CD4-positive, alpha-beta memory T cell (primary cell): ENCODE measurements around the gene SND1. TPM values are rescaled to one million over a fixed set of nuclear protein-coding genes. Genes with fewer than 3 reads are reported as not detected.

Source experiments
- CTCF ChIA-PET: fragments of 350-600 bp; sonication (Branson Sonifier 250); formaldehyde crosslinking; loops from one replicate; lab custom pipeline; 2021; ENCODE audit warnings: inconsistent platforms; ENCODE audit not compliant: partially characterized antibody; lab: Charles Lee
- POLR2A ChIA-PET: fragments of 350-600 bp; sonication (Branson Sonifier 250); formaldehyde crosslinking; loops from one replicate; lab custom pipeline; 2021; ENCODE audit not compliant: partially characterized antibody; lab: Charles Lee
- DNase-seq, 5 donors: peaks; one replicate each; pipeline versions ENCODE4 v3.0.0 to v3.0.0-alpha.2; 2020 to 2022; ENCODE audit warnings: mixed read lengths in 1 of 5
- H3K27ac ChIP-seq: one replicate; pipeline ENCODE4 v1.7.0; 2013; ENCODE audit warnings: low read depth, low read length
- H3K27me3 ChIP-seq: 2 replicates; pipeline ENCODE4 v1.7.0; 2013; ENCODE audit warnings: mild to moderate bottlenecking, low read length, moderate library complexity; ENCODE audit not compliant: insufficient read depth
- H3K36me3 ChIP-seq: 2 replicates; pipeline ENCODE4 v1.7.0; 2013; ENCODE audit warnings: mild to moderate bottlenecking, low read length, moderate library complexity; ENCODE audit not compliant: insufficient read depth
- H3K4me1 ChIP-seq: 2 replicates; pipeline ENCODE4 v1.7.0; 2013; ENCODE audit warnings: mild to moderate bottlenecking, low read length, moderate library complexity; ENCODE audit not compliant: insufficient read depth
- H3K4me3 ChIP-seq, 2 donors: one replicate each; pipeline ENCODE4 v1.7.0; 2013; ENCODE audit warnings: low read length in 2 of 2, mild to moderate bottlenecking in 1 of 2
- H3K9me3 ChIP-seq, 2 donors: one replicate each; pipeline ENCODE4 v1.7.0; 2013; ENCODE audit warnings: low read length in 2 of 2, control low read depth in 1 of 2; ENCODE audit not compliant: control insufficient read depth in 1 of 2
- H3K27ac Mint-ChIP-seq, 7 donors: one replicate each; pipeline ENCODE4 v1.8.0; 2020 to 2021; ENCODE audit warnings: mixed read lengths in 7 of 7, mild to moderate bottlenecking in 6 of 7, inconsistent platforms in 3 of 7, moderate library complexity in 3 of 7
- H3K27me3 Mint-ChIP-seq, 2 donors: one replicate each; pipeline ENCODE4 v1.8.0; 2020 to 2021; ENCODE audit warnings: mixed read lengths in 2 of 2
- H3K36me3 Mint-ChIP-seq, 2 donors: one replicate each; pipeline ENCODE4 v1.8.0; 2020 to 2021; ENCODE audit warnings: mixed read lengths in 2 of 2, inconsistent platforms in 1 of 2, mild to moderate bottlenecking in 1 of 2
- H3K4me1 Mint-ChIP-seq, 4 donors: one replicate each; pipeline ENCODE4 v1.8.0; 2020 to 2021; ENCODE audit warnings: mixed read lengths in 4 of 4, mild to moderate bottlenecking in 1 of 4
- H3K4me3 Mint-ChIP-seq, 8 donors: one replicate each; pipeline ENCODE4 v1.8.0; 2020 to 2021; ENCODE audit warnings: mixed read lengths in 8 of 8, mild to moderate bottlenecking in 7 of 8, moderate library complexity in 6 of 8, inconsistent platforms in 3 of 8
- H3K9me3 Mint-ChIP-seq, 8 donors: one replicate each; pipeline ENCODE4 v1.8.0; 2020 to 2021; ENCODE audit warnings: mixed read lengths in 8 of 8, mild to moderate bottlenecking in 5 of 8, inconsistent platforms in 3 of 8, moderate library complexity in 1 of 8
- intact Hi-C: fragments of 100-400 bp; cut with micrococcal nuclease; formaldehyde crosslinking; loops from one replicate; pipeline ENCODE4 v1.15.1; 2023
- polyA plus RNA-seq, 2 donors: library from polyadenylated mRNA; unstranded; fragments of 300-500 nt; fragmentation: Illumina TruSeq; gene quantifications; one replicate each; pipeline ENCODE4 v1.2.3, GENCODE V29; 2021
- total RNA-seq, 2 experiments: library from RNA; stranded (reverse); gene quantifications; one replicate each; pipeline ENCODE4 v1.2.3, GENCODE V29; 2021

Gene SND1
- total and polyA plus RNA-seq, 4 experiments from 2014 or later, result 119 to 223 (median 171) TPM

DNA sequence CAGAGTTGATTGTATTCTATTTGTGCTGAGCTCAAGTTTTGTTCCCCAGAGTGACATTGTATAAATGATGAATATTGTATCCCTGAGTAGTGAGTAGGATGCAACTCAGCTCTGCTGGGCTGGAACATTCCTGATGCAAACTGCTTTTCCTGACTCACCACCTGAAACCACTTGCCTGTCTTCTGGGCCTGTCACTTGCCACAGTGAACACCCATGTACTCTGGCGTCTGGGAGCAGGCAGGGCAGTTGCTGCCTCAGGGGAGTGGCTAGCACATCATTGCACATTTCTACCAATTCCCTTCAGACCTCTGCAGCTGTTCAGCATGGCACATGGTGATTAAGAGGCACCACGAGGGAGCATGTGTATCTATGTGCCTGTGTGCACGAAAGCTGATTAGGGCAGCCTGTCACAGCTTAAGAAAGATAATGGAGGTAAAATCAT, 157.3 kb downstream of the SND1 start:
- peaks cover 31 to 40% of the 10 kb centered on the region in 2 donors for H3K36me3 Mint-ChIP-seq
- no peak overlapping the region for H3K27ac Mint-ChIP-seq
- ChIA-PET CTCF (interaction anchor here (2.6 kb wide), 1 partner anchor 18 kb away, joined by 9 read pairs; no protein-coding TSS in a partner anchor), POLR2A (no interaction called here)
- Histone ChIP-seq H3K4me3 (no peak overlapping the region), H3K9me3 (no peaks in the 10 kb centered on the region), H3K36me3 (peaks cover 8% of the 10 kb centered on the region), H3K27ac (no peak overlapping the region), H3K27me3 (no peaks in the 10 kb centered on the region), H3K4me1 (no peaks in the 10 kb centered on the region)
- H3K4me3 Mint-ChIP-seq, result no peak overlapping the region
- intact Hi-C loops, result no loop called here
- DNase-seq, result no peak
- peaks cover 14 to 50% (median 35%) of the 10 kb centered on the region in 4 donors for H3K4me1 Mint-ChIP-seq
- H3K27me3 Mint-ChIP-seq, result no peaks in the 10 kb centered on the region
- H3K9me3 Mint-ChIP-seq, result no peaks in the 10 kb centered on the region

DNA sequence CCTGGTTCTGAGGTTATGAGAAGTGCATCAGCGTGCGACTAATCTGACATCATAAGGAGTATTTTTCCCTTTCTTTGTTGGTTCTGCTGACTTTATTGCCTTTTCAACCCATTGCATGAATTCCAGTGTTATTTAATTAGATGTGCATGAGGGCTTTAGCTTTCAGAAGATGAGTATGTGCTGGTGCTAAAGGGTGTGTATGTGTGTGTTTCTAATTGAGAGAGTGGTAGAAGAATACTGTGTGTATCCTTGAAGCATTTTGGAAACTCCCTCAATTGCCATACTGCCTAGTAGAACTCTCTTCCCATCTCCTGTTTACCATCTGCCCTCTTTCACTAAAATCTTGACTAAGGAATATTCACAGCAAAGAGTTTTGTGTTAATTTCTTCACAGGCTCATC, 158.1 kb downstream of the SND1 start:
- no peak for DNase-seq
- Histone ChIP-seq H3K27ac (no peak overlapping the region), H3K9me3 (no peaks in the 10 kb centered on the region), H3K27me3 (no peaks in the 10 kb centered on the region), H3K4me3 (no peak overlapping the region), H3K36me3 (peaks cover 8% of the 10 kb centered on the region), H3K4me1 (no peaks in the 10 kb centered on the region)
- Mint-ChIP-seq H3K4me3 (no peak overlapping the region), H3K27me3 (no peaks in the 10 kb centered on the region), H3K4me1 (peaks cover 15 to 58% (median 38%) of the 10 kb centered on the region in 4 donors), H3K9me3 (no peaks in the 10 kb centered on the region), H3K27ac (no peak overlapping the region), H3K36me3 (peaks cover 31 to 44% of the 10 kb centered on the region in 2 donors)
- intact Hi-C loops, result no loop called here
- ChIA-PET POLR2A (no interaction called here), CTCF (no interaction called here)

DNA sequence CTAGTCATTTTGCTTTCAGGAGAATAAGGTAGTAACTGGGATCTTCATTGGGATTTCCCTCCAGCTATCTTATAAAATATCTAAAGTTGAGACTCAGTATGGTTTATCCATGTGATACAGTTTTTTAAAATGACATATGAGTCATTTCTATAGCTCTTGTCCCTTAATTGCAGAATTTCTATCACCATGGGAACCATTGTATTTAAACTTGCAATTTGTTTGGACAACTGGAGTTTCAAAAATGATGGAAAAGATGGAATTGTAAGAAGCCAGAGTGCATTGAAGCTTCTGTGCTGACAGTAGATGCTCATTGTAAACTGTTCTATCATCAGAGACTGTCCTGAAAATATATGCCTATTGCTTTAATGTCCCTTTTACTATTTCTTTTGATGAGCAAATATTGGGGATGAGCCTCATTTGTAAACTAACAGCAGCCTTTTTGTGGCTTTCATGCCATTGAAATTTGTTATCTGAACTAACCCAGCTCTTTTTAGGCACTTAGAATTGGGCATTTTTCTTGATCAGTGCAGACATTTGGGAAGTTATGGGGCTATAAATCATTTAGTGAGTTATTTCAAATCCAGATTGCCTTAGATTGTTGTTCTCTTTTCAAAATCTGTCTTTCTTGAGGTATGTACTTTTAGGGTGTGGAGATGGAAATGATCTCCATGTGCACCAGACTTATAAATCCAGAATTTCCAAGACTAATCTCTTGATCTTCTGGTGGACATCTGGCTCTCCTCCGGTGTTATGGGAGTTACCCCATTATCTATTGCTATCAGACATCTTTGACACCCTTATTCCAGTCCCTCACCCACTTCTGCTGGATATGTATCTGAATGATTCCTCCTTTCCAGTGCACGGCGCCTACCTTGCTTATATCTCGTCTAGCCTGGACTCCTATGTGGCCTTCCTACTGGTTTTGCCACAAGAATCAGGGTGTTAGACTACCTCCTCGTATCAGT, 159.0 kb downstream of the SND1 start:
- ChIA-PET CTCF (no interaction called here), POLR2A (no interaction called here)
- Mint-ChIP-seq H3K36me3 (peaks cover 25 to 46% of the 10 kb centered on the region in 2 donors), H3K27me3 (no peaks in the 10 kb centered on the region), H3K4me1 (peaks cover 16 to 61% (median 34%) of the 10 kb centered on the region in 4 donors), H3K4me3 (no peak overlapping the region), H3K27ac (no peak overlapping the region), H3K9me3 (no peaks in the 10 kb centered on the region)
- no peaks in the 10 kb centered on the region for H3K9me3 ChIP-seq
- H3K36me3 ChIP-seq, result peaks cover 8% of the 10 kb centered on the region
- intact Hi-C loops, result no loop called here
- no peak overlapping the region for H3K4me3 ChIP-seq
- H3K4me1 ChIP-seq, result no peaks in the 10 kb centered on the region
- H3K27me3 ChIP-seq, result no peaks in the 10 kb centered on the region
- no peak for DNase-seq
- H3K27ac ChIP-seq, result no peak overlapping the region

- intact Hi-C loops, result no loop called here
- Mint-ChIP-seq H3K36me3 (peaks cover 16 to 42% of the 10 kb centered on the region in 2 donors), H3K4me3 (no peak overlapping the region), H3K9me3 (no peaks in the 10 kb centered on the region), H3K4me1 (peaks cover 19 to 74% (median 39%) of the 10 kb centered on the region in 4 donors), H3K27ac (no peak overlapping the region), H3K27me3 (no peaks in the 10 kb centered on the region)
- H3K27me3 ChIP-seq, result no peaks in the 10 kb centered on the region
- ChIA-PET POLR2A (no interaction called here), CTCF (no interaction called here)
- H3K27ac ChIP-seq, result no peak overlapping the region
- no peaks in the 10 kb centered on the region for H3K4me1 ChIP-seq
- no peak overlapping the region for H3K4me3 ChIP-seq
- no peak for DNase-seq
- H3K9me3 ChIP-seq, result no peaks in the 10 kb centered on the region
- peaks cover 8% of the 10 kb centered on the region for H3K36me3 ChIP-seq
Observed at GRCh38 chr7:127812540-127812939, 160.5 kb downstream of the SND1 start.

- POLR2A ChIA-PET, result no interaction called here
- H3K9me3 Mint-ChIP-seq, result no peaks in the 10 kb centered on the region
- DNase-seq, result no peak
- no peak overlapping the region for H3K27ac ChIP-seq
- no peak overlapping the region for H3K4me3 Mint-ChIP-seq
- H3K27me3 Mint-ChIP-seq, result no peaks in the 10 kb centered on the region
- no peak overlapping the region for H3K4me3 ChIP-seq
- no peaks in the 10 kb centered on the region for H3K27me3 ChIP-seq
- H3K36me3 ChIP-seq, result peaks cover 4% of the 10 kb centered on the region
- intact Hi-C loops, result no loop called here
- peaks cover 11% of the 10 kb centered on the region for H3K4me1 ChIP-seq
- H3K4me1 Mint-ChIP-seq, result peaks cover 27 to 90% (median 50%) of the 10 kb centered on the region in 4 donors
- H3K9me3 ChIP-seq, result no peaks in the 10 kb centered on the region
- H3K36me3 Mint-ChIP-seq, result peaks cover 6 to 33% of the 10 kb centered on the region in 2 donors
- H3K27ac Mint-ChIP-seq, result no peak overlapping the region
- CTCF ChIA-PET, result interaction anchor here (1.8 kb wide), 1 partner anchor 13 kb away, joined by 6 read pairs; no protein-coding TSS in a partner anchor
Observed at GRCh38 chr7:127813991-127814541, 162.1 kb downstream of the SND1 start.

DNA sequence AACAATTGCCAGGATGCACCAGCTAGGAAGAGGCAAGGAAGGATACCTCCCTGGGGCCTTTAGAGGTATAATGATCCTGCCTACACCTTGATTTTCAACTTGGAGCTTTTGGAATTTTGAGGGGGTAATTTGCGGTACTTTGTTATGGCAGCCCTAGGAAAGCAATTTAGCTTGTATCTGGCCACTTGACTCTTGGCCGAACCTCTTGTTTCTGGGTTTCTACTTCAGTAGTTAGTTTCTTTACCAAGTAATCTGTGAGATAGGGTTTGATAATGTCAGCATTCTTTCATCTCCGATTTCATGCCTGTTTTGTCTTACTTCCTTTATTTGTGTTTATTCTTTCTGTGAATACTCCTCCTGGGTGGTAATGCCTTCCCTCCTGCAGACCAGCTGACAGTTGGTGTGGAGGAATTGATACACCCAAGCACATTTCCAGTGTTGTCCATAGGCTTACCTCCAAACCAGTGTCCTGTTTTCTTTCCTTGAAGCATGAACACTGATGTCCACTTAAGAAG, 163.7 kb downstream of the SND1 start:
- H3K4me3 ChIP-seq, result no peak overlapping the region
- peaks cover 21% of the 10 kb centered on the region for H3K4me1 ChIP-seq
- Mint-ChIP-seq H3K9me3 (no peaks in the 10 kb centered on the region), H3K27me3 (no peaks in the 10 kb centered on the region), H3K27ac (peak overlapping the region in 1 of 7 donors; percentile 68), H3K4me1 (peaks cover 39 to 92% (median 64%) of the 10 kb centered on the region in 4 donors), H3K4me3 (no peak overlapping the region), H3K36me3 (peaks cover 6 to 22% of the 10 kb centered on the region in 2 donors)
- POLR2A ChIA-PET, result interaction anchor here (1.0 kb wide), 1 partner anchor 26 kb away, joined by 3 read pairs; no protein-coding TSS in a partner anchor
- DNase-seq, result no peak
- intact Hi-C loops, result no loop called here
- no peaks in the 10 kb centered on the region for H3K27me3 ChIP-seq
- H3K27ac ChIP-seq, result no peak overlapping the region
- H3K9me3 ChIP-seq, result no peaks in the 10 kb centered on the region
- H3K36me3 ChIP-seq, result no peaks in the 10 kb centered on the region
- CTCF ChIA-PET, result interaction anchor here (0.6 to 1.8 kb wide), 2 partner anchors 11 to 161 kb away, joined by 3 to 6 read pairs; no protein-coding TSS in a partner anchor
